Mesodermal cell (in vitro differentiated cells): Measurements from ENCODE around the gene TMEFF1.
"Not testable (repeated sequence)": the region's sequence is repeated elsewhere in the genome, so short reads cannot be mapped to it uniquely, and the experiment has no call there.

Source experiments
- H3K27ac ChIP-seq: 2 replicates; pipeline ENCODE4 v1.7.0; 2013; ENCODE audit warnings: mild to moderate bottlenecking, low read depth, low read length, moderate library complexity; ENCODE audit not compliant: severe bottlenecking
- H3K36me3 ChIP-seq: 2 replicates; pipeline ENCODE4 v1.7.1; 2013; ENCODE audit warnings: mild to moderate bottlenecking, low read length, moderate library complexity; ENCODE audit not compliant: control insufficient read depth, insufficient read depth
- H3K4me1 ChIP-seq: one replicate; pipeline ENCODE4 v1.7.1; 2013; ENCODE audit warnings: mild to moderate bottlenecking, low read length; ENCODE audit not compliant: insufficient read depth, control insufficient read depth, poor library complexity, severe bottlenecking
- H3K4me3 ChIP-seq: 2 replicates; pipeline ENCODE4 v1.7.0; 2013; ENCODE audit warnings: low read length, control low read depth, mild to moderate bottlenecking; ENCODE audit not compliant: insufficient read depth, poor library complexity, severe bottlenecking; ENCODE audit errors: extremely low read depth
- H3K9me3 ChIP-seq: 2 replicates; pipeline ENCODE4 v1.7.1; 2013; ENCODE audit warnings: mild to moderate bottlenecking, low read length, moderate library complexity; ENCODE audit not compliant: control insufficient read depth
- WGBS, 2 experiments: methylation state at CpG; one replicate each; pipeline ENCODE4 v1.1.5; 2013; ENCODE audit warnings: missing lambda C conversion rate in 2 of 2; ENCODE audit not compliant: insufficient coverage in 2 of 2; 5-methylcytosine and 5-hydroxymethylcytosine counted together

TMEFF1 gene

DNA sequence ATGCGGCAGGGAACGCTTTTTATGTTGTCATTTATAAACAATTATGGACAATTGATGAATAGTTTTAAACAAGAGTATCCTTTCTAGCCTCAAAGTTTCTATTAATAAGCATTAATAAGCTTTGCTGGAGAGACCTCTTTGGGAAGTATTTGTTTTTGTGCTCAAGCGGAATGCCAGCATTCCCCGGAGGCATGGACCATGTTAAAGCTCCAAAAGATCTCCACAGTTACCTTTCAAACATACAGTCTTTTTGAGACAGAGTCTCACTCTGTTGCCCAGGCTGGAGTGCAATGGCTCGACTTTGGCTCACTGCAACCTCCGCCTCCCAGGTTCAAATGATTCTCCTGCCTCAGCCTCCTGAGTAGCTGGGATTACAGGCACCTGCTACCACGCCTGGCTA lies 36.4 kb upstream of the TMEFF1 start:
- no peak overlapping the region for H3K4me3 ChIP-seq
- no peak overlapping the region for H3K27ac ChIP-seq
- WGBS, 2 experiments: 95% methylated on average over 3 of the region's 7 CpGs
- peaks cover 50% of the 10 kb centered on the region for H3K36me3 ChIP-seq
- H3K9me3 ChIP-seq: no peaks in the 10 kb centered on the region
- no peaks in the 10 kb centered on the region for H3K4me1 ChIP-seq

DNA sequence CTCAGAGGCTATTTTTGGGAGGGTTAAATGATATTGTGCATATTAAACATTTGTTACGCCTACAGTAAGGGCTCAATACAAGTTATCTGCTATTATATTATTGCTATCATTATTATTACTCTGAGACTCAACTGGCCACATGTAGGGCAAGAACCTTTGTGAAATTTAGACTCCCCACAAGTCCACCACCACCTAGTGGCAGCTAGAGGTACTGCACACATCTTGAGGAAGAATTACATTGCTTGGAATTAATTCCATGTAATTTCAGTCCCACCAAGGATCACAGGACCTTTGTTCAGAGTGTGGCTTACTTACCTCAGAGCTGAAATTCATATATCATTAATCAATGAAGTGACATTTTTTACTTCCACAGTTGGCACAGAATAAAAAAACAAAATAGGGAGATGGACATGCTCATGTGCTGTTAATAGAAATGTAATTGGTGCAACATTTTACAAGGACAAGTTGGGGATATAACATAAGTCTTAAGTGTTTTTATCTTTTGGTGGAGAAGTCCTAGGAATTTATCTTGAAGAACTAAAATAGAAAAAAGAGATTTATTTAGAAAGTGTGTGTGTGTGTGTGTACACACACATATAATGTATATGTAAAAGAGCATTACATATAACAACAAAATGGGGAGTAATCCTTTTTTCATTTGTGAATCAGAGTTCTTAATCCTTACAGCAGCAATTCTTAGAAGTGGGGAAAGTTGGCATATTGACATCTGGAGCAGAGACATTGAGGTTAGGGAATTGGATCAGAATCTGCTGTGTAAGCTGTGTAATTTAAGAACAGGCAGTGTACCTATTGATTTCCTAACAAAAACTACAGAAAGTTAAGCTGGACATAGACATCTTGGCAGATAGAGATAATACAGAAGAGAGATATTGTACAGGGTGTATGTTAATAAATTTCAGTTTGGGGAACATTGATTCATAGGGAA lies 34.8 kb upstream of the TMEFF1 start:
- no CpG with 5 or more reads among the region's 1 CpG for WGBS, 2 experiments
- Histone ChIP-seq H3K36me3 (peaks cover 51% of the 10 kb centered on the region), H3K4me3 (no peak overlapping the region), H3K4me1 (no peaks in the 10 kb centered on the region), H3K9me3 (no peaks in the 10 kb centered on the region), H3K27ac (no peak overlapping the region)

DNA sequence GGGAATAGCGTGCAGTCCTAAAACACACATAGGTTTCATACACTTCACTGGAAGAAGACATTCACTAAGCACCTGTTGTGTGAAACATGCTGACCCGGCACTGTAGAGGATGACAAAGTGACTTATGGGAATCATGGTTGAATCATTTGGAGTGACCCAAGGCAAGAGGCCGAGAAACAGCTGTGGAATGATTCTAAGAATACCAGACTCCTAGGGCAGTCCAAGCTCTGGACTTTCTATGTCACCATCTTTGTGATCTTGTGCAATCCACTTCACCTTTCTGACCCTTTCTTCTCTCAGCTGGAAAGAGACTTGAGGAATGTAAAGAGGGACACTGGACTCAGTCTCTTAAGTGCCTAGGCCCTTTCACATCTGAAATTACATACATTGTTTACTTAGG lies 32.9 kb upstream of the TMEFF1 start:
- no peaks in the 10 kb centered on the region for H3K4me1 ChIP-seq
- H3K27ac ChIP-seq: no peak overlapping the region
- H3K9me3 ChIP-seq: no peaks in the 10 kb centered on the region
- H3K36me3 ChIP-seq: peaks cover 57% of the 10 kb centered on the region
- 94 to 100% methylated on average over 2 of the region's 3 CpGs for WGBS, 2 experiments
- H3K4me3 ChIP-seq: no peak overlapping the region

DNA sequence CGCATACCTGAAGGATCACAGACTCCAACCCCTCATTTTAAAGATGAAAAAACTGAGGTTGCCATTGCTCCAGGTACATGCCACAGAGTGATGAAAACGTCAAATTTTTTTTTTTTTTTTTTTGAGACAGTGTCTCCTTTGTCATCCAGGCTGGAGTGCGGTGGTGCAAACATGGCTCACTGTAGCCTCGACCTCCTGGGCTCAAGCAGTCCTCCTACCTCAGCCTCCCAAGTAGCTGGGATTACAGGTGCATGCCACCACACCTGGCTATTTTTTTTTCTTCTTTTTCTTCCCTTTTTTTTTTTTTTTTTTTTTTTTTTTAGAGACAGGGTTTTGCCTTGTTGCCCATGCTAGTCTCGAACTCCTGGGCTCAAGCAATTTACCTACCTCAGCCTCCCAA lies 32.5 kb upstream of the TMEFF1 start:
- H3K27ac ChIP-seq, H3K9me3 ChIP-seq, H3K4me3 ChIP-seq, H3K4me1 ChIP-seq: not testable (repeated sequence)
- 79 to 100% methylated on average over 2 to 3 of the region's 5 CpGs for WGBS, 2 experiments
- peaks cover 56% of the 10 kb centered on the region for H3K36me3 ChIP-seq

DNA sequence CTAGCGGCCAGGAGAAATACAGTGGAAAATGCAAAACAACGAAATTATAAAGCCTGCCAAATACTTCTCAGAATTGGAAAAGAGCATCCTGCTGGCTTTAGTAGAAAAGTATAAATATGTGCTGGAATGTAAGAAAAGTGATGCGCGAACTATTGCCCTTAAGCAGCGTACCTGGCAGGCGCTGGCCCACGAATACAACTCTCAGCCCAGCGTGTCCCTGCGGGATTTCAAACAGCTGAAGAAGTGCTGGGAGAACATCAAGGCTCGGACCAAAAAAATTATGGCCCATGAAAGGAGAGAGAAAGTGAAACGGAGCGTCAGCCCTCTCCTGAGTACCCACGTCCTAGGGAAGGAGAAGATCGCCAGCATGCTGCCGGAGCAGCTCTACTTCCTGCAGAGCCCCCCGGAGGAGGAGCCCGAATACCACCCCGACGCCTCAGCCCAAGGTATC lies 31.0 kb upstream of the TMEFF1 start:
- 88% methylated on average over 16 to 17 of the region's 19 CpGs for WGBS, 2 experiments
- Histone ChIP-seq H3K4me1 (no peaks in the 10 kb centered on the region), H3K27ac (no peak overlapping the region), H3K9me3 (no peaks in the 10 kb centered on the region), H3K4me3 (no peak overlapping the region), H3K36me3 (peaks cover 64% of the 10 kb centered on the region)

DNA sequence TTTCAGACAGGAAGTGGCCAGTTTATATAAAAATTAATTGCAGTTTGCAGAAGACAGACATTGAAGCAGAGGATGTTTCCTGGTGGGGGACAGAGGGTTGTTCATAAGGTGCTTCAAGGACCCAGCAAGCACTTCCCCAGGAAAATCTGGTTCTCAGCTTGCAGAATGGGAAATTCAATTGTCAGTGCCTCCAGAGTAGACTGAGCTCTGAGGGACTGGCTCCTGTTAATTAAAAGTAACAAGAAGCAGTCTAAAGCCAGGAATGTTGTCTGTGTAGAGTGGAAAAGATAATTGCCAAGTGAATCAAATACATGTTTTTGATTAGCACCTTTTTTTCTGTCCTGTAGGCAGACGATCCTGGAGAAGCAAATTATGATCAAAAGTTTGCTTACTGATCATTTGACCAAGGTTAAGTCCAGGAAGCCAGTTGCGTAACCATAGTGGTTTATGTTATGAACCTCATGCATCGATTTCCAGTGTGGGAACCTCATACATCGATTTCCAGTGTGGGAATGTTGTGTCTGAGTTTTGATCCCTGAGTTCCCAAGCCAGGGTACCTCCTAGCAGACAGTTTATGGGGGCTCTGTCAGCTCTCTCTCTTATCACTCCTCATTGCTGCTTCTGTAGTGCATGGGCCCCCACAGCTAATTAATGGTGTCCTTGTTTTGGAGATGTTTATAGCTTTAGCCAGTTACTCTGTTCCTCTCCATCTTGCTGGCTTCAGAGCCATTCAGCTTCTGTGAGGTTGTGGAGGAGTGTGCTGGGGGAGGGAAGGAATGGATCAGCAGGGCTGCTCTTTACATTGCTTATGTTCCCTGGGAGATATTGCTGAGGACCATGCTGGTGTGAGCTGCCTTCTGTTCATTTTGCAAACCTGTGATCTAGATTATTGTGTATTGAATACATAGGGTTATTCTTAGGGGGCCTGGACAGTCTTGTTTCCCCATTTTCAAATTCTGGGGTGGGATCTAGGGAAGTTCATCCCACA lies 28.9 kb upstream of the TMEFF1 start:
- peaks cover 79% of the 10 kb centered on the region for H3K36me3 ChIP-seq
- H3K4me3 ChIP-seq: no peak overlapping the region
- WGBS, 2 experiments: 22 to 64% methylated on average over 1 to 4 of the region's 4 CpGs
- H3K4me1 ChIP-seq: no peaks in the 10 kb centered on the region
- peak overlapping the region; percentile 45 for H3K27ac ChIP-seq
- H3K9me3 ChIP-seq: no peaks in the 10 kb centered on the region

DNA sequence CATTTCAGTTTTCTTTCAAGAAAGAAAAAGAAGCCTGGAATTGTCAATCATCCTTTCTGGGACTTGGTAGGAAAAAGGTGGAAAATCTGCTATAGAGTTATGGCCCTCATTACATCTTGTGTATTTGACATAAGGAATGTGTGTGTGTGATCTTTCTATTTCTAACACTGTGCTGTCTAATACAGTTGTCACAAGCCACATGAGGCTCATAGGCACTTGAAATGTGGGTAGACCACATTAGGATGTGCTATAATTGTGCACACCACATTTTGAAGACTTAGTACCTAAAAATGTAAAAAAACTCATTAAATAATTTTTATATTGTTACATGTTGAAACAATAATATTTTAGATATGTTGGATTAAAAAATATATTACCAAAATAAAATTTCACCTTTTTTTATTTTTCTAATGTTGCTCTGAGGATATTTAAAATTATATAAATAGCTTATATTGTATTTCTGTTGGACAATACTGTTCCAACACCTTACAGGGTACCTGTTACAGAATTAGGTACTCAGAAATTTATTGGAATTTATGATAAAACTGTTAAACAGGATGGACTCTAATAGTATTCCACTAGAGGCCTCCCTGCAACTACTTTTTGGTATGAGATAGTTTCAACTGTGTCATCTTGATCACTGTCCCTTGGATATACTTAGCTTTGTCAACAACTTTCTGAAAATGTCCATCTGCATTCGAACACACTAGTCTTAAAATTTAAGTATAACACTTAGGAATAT lies 27.6 kb upstream of the TMEFF1 start:
- Histone ChIP-seq H3K4me3 (no peak overlapping the region), H3K27ac (no peak overlapping the region), H3K9me3 (no peaks in the 10 kb centered on the region), H3K36me3 (peaks cover 84% of the 10 kb centered on the region), H3K4me1 (no peaks in the 10 kb centered on the region)
- WGBS, 2 experiments: no CpG with 5 or more reads among the region's 1 CpG

DNA sequence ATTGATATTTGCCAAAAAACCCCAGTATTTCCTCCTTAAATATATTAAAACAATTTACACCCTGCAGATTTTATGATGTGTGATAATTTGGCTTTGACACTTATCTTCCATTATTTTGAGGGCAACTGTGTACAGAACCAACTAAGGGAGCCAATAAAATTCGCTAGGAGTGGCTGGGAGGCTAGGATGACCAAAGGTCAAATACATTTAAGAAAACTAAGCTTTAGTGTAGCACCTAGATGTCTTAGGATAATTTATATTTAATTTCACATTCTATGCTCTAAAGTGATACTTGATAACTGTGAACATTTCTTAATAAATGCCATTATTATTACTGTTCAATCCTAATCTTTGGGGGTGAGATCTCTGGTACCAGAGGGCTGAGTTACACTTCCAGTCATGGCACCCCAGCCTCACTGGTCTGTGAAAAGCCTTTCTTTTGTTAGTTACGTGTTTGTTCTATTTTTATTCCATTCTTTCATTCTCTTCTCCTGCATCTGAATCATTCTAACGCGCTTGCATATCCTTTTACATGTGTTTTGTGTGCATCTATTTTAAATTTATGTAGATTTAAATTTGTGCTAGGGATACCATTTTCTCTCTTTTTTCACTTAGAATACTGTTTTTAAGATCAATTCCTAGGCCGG lies 26.9 kb upstream of the TMEFF1 start:
- WGBS, 2 experiments: 83 to 89% methylated on average over 1 of the region's 5 CpGs
- Histone ChIP-seq H3K36me3 (peaks cover 88% of the 10 kb centered on the region), H3K27ac (no peak overlapping the region), H3K4me1 (no peaks in the 10 kb centered on the region), H3K9me3 (no peaks in the 10 kb centered on the region), H3K4me3 (no peak overlapping the region)

DNA sequence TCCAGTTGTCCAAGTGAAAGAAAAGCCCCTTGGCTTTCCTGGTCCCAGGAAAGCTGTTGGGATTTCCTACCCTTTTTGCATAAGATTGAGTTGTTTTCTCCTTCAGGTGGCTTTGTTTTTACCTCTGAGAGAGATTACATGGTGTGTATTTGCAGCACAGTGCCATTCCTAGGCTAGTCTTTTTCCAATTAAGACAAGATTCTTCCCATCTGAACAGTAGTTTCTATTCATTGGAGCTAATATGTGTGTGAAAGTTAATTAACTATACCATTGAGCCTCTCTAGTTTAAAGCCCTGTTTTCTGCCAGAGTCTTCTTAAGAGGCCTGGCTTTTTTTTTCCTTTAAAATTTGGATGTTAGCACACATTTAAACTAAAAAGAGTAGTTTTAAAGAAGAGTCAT lies 25.9 kb upstream of the TMEFF1 start:
- Histone ChIP-seq H3K36me3 (peaks cover 94% of the 10 kb centered on the region), H3K27ac (no peak overlapping the region)

DNA sequence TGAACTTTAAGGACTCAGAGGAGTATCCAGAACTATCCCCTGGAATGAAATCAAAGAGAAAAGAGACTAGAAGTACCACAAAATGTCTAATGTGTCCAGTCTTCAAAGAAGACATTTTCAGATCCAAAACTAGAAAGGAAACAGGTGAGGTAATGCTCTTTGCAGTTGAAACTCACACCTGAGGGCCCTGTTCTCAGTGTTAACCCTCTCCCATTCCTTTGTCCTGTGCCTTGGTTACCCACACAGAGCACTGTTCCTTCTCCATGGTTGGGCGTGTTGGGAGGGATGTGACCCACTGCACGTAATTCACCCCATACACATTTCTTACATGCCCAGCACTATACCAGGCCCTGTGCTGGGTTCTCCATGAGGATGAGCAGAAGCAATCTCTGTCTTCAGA lies 24.7 kb upstream of the TMEFF1 start:
- no peak overlapping the region for H3K27ac ChIP-seq
- peaks cover 5% of the 10 kb centered on the region for H3K9me3 ChIP-seq
- WGBS, 2 experiments: 100% methylated on average over 1 of the region's 2 CpGs; no CpG with 5 or more reads in 1 of the 2 experiments
- no peak overlapping the region for H3K4me3 ChIP-seq
- no peaks in the 10 kb centered on the region for H3K4me1 ChIP-seq
- peaks cover 96% of the 10 kb centered on the region for H3K36me3 ChIP-seq

More for the DNA sequence above, 25.9 kb upstream of the TMEFF1 start:
- H3K9me3 ChIP-seq: peaks cover 5% of the 10 kb centered on the region
- no peaks in the 10 kb centered on the region for H3K4me1 ChIP-seq
- no peak overlapping the region for H3K4me3 ChIP-seq
